T-helper 1 cell treated with Interleukin-12 subunit alpha and Interleukin-12 subunit beta and Interleukin-4 antibody, amounts not matched to agents 30 μg/mL and 1 μg/mL, for 36 hours (primary cell): ENCODE data around the gene TBX21.

Experiments used
- H3K27ac Mint-ChIP-seq: one replicate; pipeline ENCODE4 v1.8.0; 2021; ENCODE audit warnings: mild to moderate bottlenecking, mixed read lengths
- H3K27me3 Mint-ChIP-seq: one replicate; pipeline ENCODE4 v1.8.0; 2021; ENCODE audit warnings: low read depth, mixed read lengths
- H3K36me3 Mint-ChIP-seq: one replicate; pipeline ENCODE4 v1.8.0; 2021; ENCODE audit warnings: low read depth, mixed read lengths
- H3K4me1 Mint-ChIP-seq: one replicate; pipeline ENCODE4 v1.8.0; 2021; ENCODE audit warnings: low read depth, mixed read lengths
- H3K4me3 Mint-ChIP-seq: one replicate; pipeline ENCODE4 v1.8.0; 2021; ENCODE audit warnings: mild to moderate bottlenecking, moderate library complexity, mixed read lengths
- H3K9me3 Mint-ChIP-seq: one replicate; pipeline ENCODE4 v1.8.0; 2021; ENCODE audit warnings: mixed read lengths

TBX21 gene

GRCh38 chr17:47694581-47695428 is 38.2 kb upstream of the TBX21 start:
- H3K9me3 Mint-ChIP-seq: no peaks in the 10 kb centered on the region
- peaks cover 2% of the 10 kb centered on the region for H3K36me3 Mint-ChIP-seq
- no peaks in the 10 kb centered on the region for H3K27me3 Mint-ChIP-seq
- H3K4me3 Mint-ChIP-seq: peak overlapping the region; percentile 80
- peaks cover 26% of the 10 kb centered on the region for H3K4me1 Mint-ChIP-seq
- peak overlapping the region; percentile 60 for H3K27ac Mint-ChIP-seq

- Mint-ChIP-seq H3K4me3 (peak overlapping the region; percentile 80), H3K4me1 (peaks cover 26% of the 10 kb centered on the region), H3K27ac (peak overlapping the region; percentile 60), H3K27me3 (no peaks in the 10 kb centered on the region), H3K9me3 (no peaks in the 10 kb centered on the region), H3K36me3 (peaks cover 2% of the 10 kb centered on the region)
Measured at GRCh38 chr17:47695429-47696376, 37.3 kb upstream of the TBX21 start.

GRCh38 chr17:47696717-47697642 is 36.1 kb upstream of the TBX21 start:
- Mint-ChIP-seq H3K36me3 (peaks cover 2% of the 10 kb centered on the region), H3K27ac (no peak overlapping the region), H3K4me3 (peak overlapping the region; percentile 3), H3K27me3 (no peaks in the 10 kb centered on the region), H3K9me3 (no peaks in the 10 kb centered on the region), H3K4me1 (peaks cover 34% of the 10 kb centered on the region)

- Mint-ChIP-seq H3K4me3 (no peak overlapping the region), H3K36me3 (peaks cover 2% of the 10 kb centered on the region)
Measured at GRCh38 chr17:47697906-47698711, 34.9 kb upstream of the TBX21 start.

GRCh38 chr17:47698749-47699535 is 34.1 kb upstream of the TBX21 start:
- Mint-ChIP-seq H3K36me3 (no peaks in the 10 kb centered on the region), H3K9me3 (no peaks in the 10 kb centered on the region), H3K4me3 (no peak overlapping the region), H3K27me3 (no peaks in the 10 kb centered on the region), H3K4me1 (peaks cover 37% of the 10 kb centered on the region), H3K27ac (peak overlapping the region; percentile 17)

More at GRCh38 chr17:47697906-47698711, 34.9 kb upstream of the TBX21 start:
- no peak overlapping the region for H3K27ac Mint-ChIP-seq
- H3K27me3 Mint-ChIP-seq: no peaks in the 10 kb centered on the region
- H3K4me1 Mint-ChIP-seq: peaks cover 32% of the 10 kb centered on the region
- H3K9me3 Mint-ChIP-seq: no peaks in the 10 kb centered on the region

GRCh38 chr17:47699536-47699840 is 33.5 kb upstream of the TBX21 start:
- H3K4me3 Mint-ChIP-seq: no peak overlapping the region

GRCh38 chr17:47700471-47701449 is 32.3 kb upstream of the TBX21 start:
- Mint-ChIP-seq H3K27ac (peak overlapping the region; percentile 55), H3K4me1 (peaks cover 51% of the 10 kb centered on the region), H3K36me3 (no peaks in the 10 kb centered on the region)

More at GRCh38 chr17:47699536-47699840, 33.5 kb upstream of the TBX21 start:
- Mint-ChIP-seq H3K27ac (peak overlapping the region; percentile 79), H3K4me1 (peaks cover 42% of the 10 kb centered on the region), H3K9me3 (no peaks in the 10 kb centered on the region), H3K36me3 (no peaks in the 10 kb centered on the region), H3K27me3 (no peaks in the 10 kb centered on the region)

GRCh38 chr17:47701608-47702007 is 31.4 kb upstream of the TBX21 start:
- Mint-ChIP-seq H3K27me3 (no peaks in the 10 kb centered on the region), H3K4me3 (peak overlapping the region; percentile 52), H3K4me1 (peaks cover 59% of the 10 kb centered on the region), H3K36me3 (no peaks in the 10 kb centered on the region), H3K9me3 (no peaks in the 10 kb centered on the region), H3K27ac (peak overlapping the region; percentile 69)

More at GRCh38 chr17:47700471-47701449, 32.3 kb upstream of the TBX21 start:
- Mint-ChIP-seq H3K27me3 (no peaks in the 10 kb centered on the region), H3K9me3 (no peaks in the 10 kb centered on the region), H3K4me3 (peak overlapping the region; percentile 52)

- Mint-ChIP-seq H3K36me3 (no peaks in the 10 kb centered on the region), H3K9me3 (no peaks in the 10 kb centered on the region), H3K27me3 (no peaks in the 10 kb centered on the region), H3K27ac (peak overlapping the region; percentile 69), H3K4me1 (peaks cover 68% of the 10 kb centered on the region), H3K4me3 (no peak overlapping the region)
Measured at GRCh38 chr17:47702391-47702995, 30.5 kb upstream of the TBX21 start.

GRCh38 chr17:47703191-47703591 is 29.8 kb upstream of the TBX21 start:
- Mint-ChIP-seq H3K9me3 (no peaks in the 10 kb centered on the region), H3K4me3 (peak overlapping the region; percentile 62), H3K36me3 (no peaks in the 10 kb centered on the region), H3K4me1 (peaks cover 71% of the 10 kb centered on the region), H3K27me3 (no peaks in the 10 kb centered on the region), H3K27ac (peak overlapping the region; percentile 91)

GRCh38 chr17:47703671-47704070 is 29.4 kb upstream of the TBX21 start:
- peaks cover 69% of the 10 kb centered on the region for H3K4me1 Mint-ChIP-seq
- H3K27ac Mint-ChIP-seq: peak overlapping the region; percentile 91
- H3K9me3 Mint-ChIP-seq: no peaks in the 10 kb centered on the region
- H3K4me3 Mint-ChIP-seq: peak overlapping the region; percentile 62
- no peaks in the 10 kb centered on the region for H3K27me3 Mint-ChIP-seq
- H3K36me3 Mint-ChIP-seq: no peaks in the 10 kb centered on the region
